NOMO-1 treated with DMSO at 0.1 percent for 48 hours (cell line): ENCODE results near the gene CMSS1.

ENCODE experiments used
- DNase-seq: peaks from one replicate; lab custom pipeline; 2025; ENCODE audit not compliant: unreplicated experiment; lab: John Stamatoyannopoulos, UW

Gene CMSS1

DNA sequence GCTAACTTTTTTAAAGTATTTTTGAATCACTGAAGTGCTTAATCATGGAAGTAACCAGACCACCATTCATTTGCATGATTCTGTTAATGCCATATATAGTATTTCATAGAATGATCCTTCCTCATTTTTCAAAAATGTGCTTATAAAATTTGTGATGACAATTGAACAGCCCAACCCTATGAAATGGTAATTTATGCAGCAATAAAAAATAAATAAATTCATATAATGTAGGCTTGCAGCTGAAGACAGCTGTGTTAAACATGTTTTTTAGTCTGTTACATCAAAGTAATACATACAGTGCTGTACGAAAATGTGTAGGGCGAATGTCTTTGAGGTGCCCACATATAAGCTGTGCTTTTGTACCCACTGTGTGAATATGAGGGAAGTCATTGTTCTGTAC lies 165.0 kb downstream of the CMSS1 start:
- DNase-seq = no peak

DNA sequence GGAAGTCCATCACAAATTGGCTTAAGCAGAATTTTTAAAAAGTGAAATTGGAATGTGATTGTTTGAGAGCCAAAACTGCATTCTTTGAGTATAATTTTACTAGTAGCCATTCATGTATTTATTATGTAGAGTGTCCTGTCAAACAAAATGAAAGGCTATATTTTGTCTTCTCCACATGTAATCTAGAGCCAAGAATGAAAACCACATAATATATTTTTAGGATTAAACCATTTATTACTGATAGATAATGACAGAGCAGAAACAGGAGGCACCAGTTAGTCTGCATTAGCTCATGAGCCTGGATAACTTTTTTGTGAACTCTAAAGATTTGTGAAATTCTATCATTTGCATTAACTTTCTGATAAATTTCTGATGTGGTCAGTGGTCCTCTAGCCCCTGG lies 166.5 kb downstream of the CMSS1 start:
- DNase-seq = no peak

DNA sequence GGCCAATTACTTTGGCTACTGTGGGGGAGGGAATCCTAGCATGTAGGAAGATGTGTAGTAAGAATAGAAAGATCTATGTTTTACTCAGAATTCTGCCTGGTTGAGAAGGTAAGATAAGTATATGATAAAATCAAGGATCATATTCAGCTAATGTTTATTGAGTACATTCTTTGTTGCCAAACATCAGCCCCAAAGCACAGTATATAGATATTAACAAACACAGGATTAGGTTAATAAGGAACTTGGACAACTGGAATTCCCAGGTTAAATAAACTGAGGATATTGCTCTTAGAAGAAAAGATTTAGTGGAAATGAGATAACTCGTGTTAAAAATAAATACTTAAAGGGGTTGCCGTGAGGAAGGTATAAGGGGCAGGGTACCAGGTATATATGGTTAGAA lies 167.0 kb downstream of the CMSS1 start:
- DNase-seq = no peak

DNA sequence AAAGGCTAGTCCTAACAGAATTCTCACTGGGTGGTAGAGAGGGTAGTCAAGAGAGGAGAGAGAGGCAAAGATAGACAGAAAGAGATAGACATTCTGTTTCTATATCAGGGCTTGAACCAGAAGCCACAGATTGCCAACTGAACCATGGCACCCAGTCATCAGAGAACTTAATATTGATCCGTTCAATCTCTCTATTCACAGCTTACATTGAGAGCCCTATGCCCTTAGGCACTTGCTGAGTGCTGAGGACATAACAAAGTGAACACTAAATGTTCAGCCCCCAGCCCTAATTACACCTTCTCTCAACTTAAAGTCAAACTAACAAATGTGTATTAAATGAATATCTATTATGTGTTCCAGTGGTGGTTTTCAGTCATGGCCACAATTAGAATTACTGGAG lies 172.5 kb downstream of the CMSS1 start:
- no peak for DNase-seq

DNA sequence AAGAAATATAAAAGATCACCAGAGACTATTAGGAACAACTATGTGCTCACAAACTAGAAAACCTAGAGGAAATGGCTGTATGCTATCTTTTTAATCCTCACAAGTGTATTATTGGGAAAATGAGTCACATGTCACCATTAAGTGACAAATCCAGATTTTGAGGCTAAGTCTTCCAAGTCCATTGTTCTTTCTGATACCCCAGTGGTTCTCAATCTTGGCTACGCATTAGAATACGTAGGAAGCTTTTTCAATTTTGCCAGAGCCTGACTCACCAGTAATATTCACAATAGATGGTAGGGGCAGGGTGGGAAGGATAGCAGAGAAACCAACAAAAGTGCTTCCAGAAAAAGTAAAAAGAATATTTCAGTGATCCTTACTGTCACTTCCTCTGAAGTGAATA lies 179.6 kb downstream of the CMSS1 start:
- DNase-seq = no peak

DNA sequence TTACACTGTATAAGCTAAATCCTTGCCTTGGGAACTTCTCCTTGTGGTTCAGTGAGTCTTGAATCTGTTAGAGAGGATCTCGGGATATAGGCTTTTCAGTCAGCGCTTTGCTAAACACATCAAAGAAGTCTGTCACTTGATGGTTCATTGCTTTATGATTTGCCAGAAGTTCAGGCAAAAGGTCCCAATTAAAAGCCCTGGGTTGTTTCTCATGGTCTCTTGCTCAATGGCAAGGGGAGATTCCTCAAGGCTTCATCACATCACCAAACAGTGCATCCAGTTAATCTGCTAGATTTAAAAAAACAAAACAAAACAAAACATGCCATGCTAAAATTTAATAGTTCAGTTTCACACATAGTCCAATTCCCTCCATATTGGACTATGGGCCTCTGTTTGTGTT lies 181.9 kb downstream of the CMSS1 start:
- DNase-seq = no peak

DNA sequence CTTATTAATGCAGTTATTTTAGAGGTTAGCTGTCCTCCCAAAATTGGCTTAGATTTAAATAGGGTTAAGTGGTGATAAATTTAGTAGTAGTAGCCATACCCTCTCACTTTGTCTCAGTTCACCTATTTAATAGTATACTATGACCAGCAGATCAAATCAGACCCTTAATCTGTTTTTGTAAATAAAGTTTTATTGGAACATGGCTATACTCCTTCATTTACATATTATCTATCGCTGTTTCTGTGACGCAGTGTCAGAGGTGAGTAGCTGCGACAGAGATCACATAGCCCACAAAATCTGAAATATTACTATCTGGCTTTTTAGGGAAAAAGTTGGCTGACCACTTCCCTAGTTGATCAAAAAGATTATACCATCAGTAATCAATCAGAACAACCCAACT lies 183.4 kb downstream of the CMSS1 start:
- no peak for DNase-seq

DNA sequence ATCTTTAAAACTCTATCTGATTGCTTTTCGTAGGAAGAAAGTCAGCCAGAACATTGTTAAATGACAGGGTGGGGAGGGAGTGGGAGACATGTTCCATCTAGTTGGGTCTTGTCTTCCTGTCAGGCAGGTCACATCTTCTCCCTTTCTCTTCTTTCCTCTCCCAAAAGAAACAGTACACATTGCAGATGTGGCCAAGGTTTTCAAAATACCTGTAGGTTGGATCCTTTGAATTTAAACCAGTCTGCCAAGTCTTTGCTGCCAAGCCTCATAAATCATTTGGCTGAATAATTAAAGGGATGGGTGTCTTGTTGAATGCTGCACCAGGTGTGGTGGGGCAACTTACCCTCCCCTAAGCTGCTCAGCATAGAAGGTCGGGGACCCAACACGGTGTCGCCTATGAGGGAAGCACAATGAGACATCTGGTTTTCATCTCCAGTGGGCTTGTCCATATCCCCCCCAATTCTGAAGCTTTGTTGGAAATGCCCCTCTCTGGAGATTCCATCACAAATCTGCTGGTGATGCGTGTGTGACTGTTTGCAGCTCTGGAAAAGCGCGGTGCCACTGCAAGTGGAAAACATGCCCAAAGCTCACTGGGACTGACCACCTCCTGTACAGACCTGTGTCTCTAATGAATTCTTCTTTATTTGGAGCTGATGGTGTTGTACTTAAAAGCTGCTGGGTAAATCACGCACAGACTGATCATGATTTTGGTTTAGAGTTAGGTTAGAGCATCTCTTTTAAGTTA lies 184.0 kb downstream of the CMSS1 start:
- DNase-seq = no peak

DNA sequence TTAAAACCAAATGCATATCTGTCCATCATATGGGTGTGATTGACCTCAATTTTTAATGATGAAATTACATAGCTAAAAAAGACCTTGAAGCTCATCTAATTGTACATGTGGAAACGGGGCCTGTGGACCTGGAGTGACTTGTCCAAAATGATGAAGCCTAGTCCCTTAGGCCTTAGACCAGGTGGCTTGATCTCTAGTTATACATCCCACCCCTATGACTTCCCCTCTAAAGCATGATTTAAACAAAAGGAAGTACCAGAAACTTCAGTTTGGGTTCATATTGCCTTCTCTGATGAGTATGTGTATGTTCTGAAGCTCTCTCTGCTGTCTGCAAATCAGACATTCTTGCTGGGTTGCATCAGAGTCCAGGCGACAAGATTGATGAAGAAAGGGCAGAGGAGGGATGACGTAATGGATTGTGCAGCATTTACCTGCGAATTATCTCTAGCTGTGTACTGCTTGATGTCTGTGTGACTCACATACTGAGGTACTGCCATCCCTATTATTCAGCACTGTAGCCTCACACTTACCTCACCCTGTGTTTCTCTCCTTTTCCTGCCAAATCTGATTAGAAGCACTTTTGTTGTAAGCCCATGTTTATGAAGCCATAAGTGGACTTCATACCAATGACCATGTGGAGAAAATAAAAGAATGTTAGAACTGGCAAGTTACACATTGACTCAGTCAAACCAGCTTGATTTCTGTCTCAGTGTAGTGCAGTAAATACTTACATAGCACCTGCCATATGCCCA lies 185.1 kb downstream of the CMSS1 start:
- peak; percentile 32 for DNase-seq

DNA sequence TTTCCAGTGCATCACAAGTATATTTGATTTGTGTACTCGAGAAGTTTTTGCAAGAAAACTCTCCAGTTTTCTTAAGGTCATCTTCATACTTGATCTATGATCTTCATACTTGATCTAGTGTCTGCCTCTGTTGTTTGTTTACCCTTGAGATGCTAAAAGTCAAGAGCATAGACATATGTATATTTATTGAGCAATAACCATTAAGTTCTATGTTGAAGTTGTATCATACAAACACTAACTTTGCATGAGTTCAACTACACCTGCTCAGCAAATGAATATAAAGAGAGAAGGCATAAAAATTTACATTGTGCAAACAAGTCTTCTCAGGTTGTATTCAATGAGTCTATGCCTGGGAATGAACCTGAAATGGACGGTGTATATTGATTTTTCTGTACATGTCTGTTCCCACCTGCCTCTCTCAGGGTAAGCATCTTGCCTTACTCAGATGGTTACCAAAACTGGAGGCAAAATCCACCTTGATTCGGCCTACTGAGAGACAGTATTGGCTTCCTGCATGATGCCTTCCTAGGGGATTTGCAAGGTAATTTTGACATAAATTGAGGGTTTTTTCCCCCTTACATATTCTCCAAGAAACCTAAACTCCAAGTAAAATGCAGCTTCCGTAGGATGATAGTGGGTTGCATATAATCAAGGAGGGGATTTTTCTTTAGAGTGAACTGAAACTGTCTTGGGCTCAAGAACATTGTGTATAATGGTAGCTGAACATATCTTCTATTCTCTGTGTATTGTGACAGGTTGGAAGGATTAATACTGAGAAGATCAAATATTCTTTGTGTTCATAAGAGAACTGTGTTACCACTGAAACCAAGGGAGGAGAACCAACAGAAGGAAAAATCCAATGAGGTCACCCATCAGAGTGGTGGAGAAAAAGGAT lies 186.2 kb downstream of the CMSS1 start:
- no peak for DNase-seq

DNA sequence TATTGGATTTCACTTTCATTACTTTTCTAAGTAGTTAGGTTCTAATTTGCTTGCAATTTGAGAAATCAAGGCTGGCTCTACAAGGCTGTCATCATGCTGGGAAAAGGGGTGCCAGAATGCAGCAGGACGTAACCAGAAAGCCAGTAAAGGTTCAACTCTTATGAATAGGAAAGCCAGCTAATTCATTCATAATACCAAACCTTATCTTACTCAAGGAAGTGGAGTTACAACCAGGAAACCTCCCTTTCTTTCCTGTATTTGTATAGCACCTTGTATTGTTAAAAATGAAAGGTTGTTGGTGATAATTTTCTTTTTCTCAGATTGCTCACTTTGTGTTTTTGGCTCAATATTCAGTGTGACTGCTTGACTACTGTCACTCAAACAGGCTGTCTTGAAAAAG lies 187.3 kb downstream of the CMSS1 start:
- DNase-seq = no peak

DNA sequence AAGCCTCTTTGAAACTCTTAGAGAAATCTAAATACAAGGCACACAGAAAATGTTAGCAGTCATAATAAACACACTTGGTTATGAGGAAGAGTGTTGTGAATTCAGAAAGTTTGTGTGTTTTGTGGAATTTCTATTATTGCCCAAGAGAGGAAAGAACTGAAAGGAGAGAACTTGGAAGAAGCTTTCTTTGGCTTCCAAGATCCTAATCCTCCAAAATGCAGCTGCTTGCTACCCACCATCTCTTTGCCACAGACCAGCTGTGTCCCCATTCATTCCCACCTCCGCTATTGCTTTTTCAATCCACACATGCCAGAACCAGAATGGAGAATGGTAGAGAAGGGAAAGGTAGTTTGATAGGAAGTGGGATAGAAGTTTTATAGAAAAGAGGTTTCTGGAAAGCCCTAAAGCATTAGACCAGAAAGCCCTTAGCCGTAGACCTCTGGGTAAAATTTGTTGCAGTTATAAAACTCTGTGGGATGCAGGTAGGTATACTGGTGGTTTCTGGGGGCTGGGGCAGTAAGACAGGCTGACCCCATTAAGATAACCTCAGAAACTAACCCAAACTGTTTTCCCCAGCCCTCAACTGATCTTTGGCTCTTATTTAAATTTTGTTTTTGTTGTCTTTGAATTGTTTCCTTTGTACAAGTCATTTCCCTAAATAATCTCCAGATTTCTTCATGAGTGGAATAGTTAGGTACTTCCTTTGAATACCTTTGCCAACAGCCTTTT lies 188.2 kb downstream of the CMSS1 start:
- no peak for DNase-seq

DNA sequence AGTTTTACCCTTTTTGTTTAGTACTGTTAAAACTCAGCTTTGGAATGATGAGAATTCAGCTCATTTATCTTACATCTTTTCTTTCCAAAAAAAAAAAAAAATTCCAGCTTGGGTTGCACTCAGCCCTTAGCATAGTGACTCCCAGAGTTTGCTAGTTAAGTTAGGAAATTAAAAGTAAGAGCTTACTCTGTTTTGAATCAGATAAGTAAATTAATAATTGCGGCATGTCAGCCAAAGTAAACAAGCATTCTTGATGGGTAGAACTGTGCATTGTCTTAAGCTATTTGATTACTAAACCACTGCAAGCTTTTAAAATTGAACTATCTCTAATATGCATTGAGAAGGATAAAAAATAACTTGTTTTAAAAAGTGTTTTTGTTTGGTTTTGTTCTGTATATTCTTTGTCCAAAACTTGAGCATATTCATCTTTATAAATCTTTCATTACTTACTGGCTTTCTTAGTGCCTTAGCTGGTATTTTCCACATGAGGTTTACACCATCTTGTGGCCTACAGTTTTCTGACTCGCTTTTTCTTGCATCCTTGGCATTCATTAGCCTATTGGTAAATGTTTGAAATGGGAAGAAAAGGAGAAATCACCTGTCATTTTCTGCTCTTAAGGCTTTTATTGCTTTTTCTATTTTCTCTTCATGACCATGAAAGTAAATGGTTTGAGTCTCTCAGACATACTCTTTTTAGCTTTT lies 189.1 kb downstream of the CMSS1 start:
- DNase-seq = no peak

DNA sequence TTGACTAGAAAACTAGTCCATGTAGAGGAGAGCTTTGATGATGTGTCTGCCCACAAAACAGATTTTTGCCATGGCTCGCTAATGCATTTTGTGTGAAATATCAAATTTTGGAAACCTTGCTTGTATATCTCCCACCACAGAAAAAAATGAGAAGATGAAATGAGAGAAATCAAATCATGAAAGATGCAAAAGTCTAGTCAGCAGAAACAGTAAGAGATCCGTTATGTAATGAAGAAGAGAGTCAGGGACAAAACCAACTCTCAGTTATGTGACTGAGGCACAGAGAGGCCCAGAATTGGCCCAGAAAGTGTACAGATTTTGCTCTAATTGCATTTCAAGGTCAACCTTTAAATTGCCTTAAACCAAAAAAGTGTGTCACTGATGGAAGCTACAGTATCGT lies 189.7 kb downstream of the CMSS1 start:
- no peak for DNase-seq

DNA sequence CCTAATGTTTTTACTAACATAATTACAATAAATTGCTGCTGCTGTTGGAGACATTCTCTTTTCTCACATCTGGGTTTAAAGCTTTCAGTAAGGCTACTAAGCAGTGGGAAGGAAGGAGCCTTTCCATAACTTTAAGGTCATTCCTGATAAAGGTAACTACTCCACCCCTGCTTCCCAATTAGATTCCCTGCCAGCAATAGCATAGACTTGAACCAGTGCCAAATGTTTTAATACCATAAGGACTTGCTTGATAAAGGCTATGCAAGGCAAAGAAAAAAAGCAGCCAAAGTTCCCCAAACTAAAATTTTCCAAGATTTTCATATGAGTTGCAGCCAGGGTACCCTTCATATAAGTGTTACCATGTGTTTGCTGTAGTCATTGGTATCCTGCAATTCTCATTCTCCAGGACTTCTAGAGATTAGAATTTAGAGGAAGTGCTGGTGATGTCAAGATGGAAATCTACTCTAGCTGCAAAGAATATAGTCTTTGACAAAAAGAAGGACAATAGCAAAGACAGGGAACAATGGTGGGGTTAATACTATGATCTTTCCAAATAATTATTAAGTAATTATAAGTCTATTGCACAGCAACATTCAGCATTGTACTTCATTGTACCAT lies 190.5 kb downstream of the CMSS1 start:
- DNase-seq = no peak

DNA sequence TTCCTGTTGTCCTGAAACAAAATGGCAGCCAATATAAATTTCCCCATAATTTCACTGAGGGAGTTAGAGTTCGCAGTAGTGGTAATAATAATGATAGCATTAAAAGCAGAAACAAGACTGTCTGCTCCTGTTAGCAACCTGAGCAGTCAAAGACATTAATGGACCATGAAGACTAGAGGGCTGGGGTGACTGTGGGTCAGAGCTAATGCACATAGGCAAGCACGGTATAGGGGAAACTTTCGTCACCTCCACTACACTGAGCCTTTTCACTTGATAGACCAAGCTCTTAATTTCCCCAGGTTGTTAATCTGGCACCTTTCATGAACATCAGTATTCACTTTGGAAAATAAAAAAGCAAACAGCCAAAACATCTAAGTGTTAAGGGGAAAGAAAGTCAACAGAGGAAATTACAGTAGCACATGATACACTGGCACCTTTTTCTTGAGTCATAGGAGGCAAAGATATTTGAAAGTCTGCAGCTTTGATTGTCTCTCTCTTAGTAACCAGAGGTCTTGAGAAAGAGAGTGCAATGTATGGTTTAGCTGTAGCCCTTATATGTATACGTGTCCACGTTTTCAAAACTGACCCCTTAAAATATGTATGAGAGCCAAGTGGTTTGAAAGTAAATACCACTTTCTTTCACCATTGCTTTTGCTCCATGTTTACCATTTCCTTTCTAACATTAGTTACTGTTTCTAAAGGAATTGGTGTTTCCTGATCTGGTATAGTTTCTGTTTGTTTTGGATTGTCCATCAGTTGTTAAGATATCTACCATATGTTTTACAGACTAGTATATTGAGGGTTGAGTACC lies 191.8 kb downstream of the CMSS1 start:
- no peak for DNase-seq

DNA sequence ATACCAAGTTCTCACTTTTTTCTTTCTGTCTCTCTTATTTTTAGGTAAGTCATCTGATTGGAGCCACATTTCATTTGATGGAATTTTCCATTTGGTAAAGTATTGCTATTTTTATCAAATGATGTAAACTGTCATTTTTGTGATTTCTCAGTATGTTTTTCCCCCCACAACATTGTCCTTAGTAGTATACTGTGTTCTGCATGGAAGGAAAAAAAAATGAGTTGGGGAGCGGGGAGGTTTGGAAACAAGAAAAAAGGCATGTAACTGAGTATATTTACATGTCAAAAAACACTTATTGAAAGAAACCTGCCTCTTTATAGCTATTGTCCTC lies 192.4 kb downstream of the CMSS1 start:
- DNase-seq = no peak

DNA sequence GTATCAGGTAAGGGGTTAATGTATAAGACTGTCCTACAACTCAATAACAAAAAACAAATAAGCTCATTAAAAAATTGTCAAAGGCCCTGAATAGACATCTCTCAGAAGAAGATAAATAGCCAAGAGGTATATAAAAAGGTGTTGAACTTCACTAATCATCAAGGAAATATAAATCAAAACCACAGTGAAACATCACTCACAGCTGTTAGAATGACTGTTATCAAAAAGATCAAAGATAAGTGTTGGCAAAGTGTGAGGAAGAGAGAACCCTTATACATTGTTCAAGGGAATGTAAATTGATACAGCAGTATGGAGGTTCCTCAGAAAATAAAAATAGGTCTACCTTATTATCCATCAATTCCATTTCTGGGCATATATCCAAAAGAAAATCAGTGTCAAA lies 201.1 kb downstream of the CMSS1 start:
- DNase-seq = no peak

DNA sequence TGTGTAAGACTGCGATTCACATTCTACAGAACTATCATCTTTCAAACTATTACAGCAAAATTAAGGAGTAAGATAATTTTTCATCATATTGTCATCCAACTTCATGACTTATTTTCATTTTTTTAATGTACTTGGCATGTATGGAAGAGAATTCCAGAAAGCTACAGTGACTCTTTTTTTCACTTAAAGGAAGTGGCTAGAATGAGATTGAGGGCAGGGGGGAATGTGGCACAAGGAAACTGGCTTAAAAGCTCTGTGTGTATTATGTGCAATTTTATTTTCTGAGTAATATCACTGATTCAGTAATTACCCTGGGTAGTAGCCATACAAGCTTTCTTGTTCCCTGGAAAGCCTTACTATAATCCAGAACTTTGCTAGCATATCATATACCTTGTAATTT lies 202.1 kb downstream of the CMSS1 start:
- no peak for DNase-seq
